ENCODE measurements around the gene LPIN2.
"Not testable (repeated sequence)": the region's sequence is repeated elsewhere in the genome, so short reads cannot be mapped to it uniquely, and the experiment has no call there.

Gene LPIN2

GRCh38 chr18:3044931-3045698 lies 32.2 kb upstream of the LPIN2 start:
- peak; percentile 17 for DNase-seq

DNA sequence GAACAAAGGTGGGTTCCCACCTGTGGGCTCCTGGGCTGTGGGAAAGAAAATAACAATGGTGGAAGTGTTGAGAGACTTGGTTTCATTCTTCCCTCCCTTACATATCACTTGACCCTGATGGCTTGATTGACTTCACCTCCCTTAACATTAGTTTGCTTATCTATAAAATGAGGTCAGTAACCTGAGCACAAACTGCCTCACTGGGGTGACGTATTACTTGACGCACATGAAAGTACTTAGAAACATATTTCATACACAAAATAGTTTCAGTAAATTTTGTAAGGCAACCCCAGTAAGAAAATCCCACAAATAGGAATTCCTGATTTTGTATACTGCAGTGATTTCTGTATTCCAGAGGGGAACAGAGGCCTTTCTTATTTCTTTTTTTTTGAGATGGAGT lies 29.4 kb upstream of the LPIN2 start:
- no peak for DNase-seq

GRCh38 chr18:3041843-3042242 lies 28.9 kb upstream of the LPIN2 start:
- DNase-seq: no peak

DNA sequence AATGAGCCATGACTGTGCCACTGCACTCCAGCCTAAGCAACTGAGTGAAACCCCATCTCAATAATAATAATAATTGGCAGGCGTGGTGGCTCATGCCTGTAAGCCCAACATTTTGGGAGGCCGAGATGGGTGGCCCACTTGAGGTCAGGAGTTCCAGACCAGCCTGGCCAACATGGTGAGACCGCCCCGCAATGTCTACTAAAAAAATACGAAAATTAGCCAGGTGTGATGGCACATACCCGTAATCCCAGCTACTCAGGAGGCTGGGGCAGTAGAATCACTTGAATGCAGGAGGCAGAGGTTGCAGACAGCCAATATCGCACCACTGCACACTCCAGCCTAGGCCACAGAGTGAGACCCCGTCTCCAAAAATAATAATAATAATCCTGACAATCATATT lies 27.9 kb upstream of the LPIN2 start:
- DNase-seq: no peak

DNA sequence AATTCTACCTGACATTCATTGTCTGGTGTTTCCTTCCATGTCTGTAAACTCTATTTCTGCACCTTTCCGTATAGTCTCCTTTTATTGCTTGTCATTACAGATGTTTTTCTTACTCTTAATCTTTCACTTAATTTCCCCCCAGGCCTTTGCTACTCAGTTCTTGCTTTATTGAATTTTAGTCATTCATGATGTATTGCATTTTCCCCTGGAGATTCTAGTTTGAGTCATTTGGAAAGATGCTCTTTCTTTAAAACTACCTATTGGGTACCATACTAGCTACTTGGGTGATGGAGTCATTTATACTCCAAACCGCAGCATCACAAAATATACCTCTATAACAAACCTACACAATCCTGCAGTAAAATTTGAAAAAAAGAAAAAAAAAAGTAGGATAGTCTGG lies 27.2 kb upstream of the LPIN2 start:
- no peak for DNase-seq

DNA sequence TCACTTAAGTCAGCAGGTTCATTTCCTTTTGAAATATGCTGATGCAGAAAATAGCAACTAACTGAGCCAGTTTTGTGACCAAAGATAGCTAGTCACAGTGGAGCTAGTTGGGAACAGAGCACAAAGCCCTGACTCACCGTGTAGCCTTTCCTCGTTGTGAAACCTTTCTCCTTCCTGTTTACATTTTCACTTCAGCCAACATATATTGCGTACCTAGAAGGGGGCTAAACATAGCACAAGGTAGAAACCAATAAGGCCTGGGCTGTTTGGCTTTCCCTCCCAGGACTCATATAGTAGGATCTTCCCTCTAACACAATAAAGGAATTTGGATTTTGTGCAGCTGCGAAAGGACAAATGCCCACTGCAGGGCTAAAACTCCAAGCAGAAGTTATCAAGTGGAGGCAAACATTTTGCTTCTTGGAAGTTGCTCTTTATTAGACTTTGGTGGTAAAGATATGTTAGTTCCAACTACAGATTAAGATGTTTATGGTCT lies 24.5 kb upstream of the LPIN2 start:
- peak; percentile 35 for DNase-seq

DNA sequence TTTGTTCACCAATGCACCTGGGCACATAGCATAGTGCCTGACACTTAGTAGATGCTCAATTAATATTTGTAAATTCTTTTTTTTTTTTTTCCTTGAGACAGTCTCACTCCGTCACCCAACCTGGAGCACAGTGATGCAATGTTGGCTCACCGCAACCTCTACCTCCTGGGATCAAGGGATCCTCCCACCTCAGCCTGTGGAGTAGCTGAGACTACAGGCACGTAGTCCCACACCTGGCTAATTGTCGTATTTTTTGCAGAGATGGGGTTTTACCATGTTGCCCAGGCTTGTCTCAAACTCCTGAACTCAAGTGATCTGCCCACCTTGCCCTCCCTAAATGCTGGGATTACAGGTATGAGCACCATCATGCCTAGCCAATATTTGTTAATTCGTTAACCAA lies 23.2 kb upstream of the LPIN2 start:
- DNase-seq: peak; percentile 63

DNA sequence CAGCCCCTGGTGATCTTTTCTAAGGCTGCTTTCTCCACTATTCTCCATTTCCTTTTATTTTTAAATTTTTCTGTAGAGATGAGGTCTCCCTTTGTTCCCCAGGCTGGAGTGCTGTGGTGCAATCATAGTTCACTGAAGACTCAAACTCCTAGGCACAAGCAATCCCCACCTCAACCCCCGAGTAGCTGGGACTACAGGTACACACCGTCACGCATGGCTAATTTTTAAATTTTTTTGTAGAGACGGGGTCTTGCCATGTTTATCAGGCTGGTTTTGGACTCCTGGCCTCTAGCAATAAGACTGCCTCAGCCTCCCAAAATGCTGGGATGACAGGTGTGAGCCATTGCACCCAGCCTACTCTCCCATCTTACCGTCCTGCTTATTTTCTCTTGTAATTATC lies 22.7 kb upstream of the LPIN2 start:
- no peak for DNase-seq

DNA sequence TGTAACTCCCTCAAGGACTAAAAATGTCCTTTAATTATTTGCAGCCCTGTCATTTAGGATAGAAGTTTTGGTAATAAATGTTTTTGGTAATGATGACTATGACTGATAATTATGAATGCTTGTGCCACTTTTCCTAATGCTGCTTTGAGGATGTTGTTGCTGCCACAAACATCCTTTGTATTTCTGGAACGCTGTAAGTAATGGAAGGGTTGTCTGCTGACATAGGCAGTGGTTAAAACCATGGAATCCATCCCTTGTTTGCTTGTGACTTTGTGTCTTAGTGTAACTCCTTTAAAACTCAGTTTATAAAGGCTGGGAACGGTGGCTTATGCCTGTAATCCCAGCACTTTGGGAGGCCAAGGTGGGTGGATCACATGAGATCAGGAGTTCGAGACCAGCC lies 19.8 kb upstream of the LPIN2 start:
- DNase-seq: no peak

DNA sequence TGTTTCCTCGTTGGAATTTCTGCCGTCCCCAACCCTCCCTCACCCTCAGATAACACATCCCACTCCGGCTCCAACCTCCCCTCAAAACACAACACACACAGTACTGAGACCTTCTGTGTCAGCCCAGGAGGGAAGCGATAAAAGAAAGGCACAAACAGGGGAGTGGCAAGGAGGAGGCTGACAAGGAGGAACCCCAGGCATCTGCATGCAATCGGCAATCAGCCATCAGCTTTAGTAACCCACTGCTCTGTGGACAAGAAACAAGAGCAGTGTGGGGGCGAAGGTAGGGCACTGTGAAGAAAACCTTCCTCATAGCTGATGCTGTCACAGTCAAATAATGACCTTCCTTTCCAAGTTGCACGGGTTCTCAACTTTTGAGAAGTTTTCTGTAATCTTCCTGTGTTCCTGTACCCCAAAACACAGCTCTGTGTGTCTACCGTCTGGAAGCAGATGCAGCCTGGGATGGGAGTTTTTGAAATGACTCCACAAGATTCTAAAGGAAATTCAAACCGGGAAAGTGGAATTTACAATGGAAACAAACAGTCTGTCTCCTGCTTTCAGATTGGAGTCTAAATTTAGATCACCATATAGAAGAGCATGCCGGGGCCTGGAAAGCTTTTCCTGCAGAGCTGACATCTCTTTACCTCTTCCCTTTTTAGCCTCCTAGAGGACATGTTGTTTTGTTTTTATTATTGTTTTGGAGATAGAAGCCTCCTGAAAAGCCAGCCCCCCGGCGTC lies 16.4 kb upstream of the LPIN2 start:
- DNase-seq: no peak

- DNase-seq: not testable (repeated sequence)
These were observed 15.2 kb upstream of the LPIN2 start for GRCh38 chr18:3028115-3028514.

GRCh38 chr18:3027370-3027891 lies 14.5 kb upstream of the LPIN2 start:
- DNase-seq: no peak

DNA sequence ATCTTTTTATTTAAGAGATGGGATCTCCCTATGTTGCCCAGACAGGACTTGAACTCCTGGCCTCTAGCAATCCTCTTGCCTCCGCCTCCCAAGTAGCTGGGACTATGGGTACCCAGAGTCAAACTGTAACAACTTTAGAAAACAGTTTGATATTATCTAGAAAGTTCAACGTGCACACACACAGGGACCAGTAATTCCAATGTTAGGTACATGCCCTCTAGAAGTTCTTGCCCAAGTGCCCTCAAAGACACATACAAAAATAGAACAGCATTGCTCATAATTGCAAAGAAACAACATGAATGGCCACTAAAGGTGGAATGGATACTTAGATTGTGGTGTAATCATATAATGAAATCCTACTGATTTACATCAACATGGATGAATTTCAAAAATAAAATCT lies 12.6 kb upstream of the LPIN2 start:
- DNase-seq: no peak

GRCh38 chr18:3023603-3024002 lies 10.7 kb upstream of the LPIN2 start:
- not testable (repeated sequence) for DNase-seq

- no peak for DNase-seq
These were observed 3.8 kb upstream of the LPIN2 start for GRCh38 chr18:3016585-3017297.

DNA sequence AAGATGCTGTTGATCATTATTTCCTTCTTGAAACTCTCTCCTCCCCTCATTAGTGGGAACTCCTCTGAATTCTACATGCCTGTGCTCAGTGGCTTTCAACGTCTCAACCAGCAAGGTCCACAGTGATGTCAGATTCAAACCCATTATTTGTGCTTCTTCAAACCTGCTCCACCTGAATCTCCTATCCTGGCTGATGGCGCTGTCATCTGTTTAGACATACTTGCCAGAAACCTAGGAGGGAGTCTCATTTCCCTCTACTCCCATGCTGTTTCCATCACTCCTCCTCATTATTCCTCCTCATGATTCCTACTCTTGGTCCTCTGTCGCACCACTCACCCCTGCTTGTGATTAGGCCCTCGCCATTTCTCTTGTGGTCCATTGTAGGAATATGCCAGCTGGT lies 2.9 kb upstream of the LPIN2 start:
- DNase-seq: peak; percentile 9

- DNase-seq: no peak
These were observed 2.3 kb upstream of the LPIN2 start for GRCh38 chr18:3015204-3015592.

DNA sequence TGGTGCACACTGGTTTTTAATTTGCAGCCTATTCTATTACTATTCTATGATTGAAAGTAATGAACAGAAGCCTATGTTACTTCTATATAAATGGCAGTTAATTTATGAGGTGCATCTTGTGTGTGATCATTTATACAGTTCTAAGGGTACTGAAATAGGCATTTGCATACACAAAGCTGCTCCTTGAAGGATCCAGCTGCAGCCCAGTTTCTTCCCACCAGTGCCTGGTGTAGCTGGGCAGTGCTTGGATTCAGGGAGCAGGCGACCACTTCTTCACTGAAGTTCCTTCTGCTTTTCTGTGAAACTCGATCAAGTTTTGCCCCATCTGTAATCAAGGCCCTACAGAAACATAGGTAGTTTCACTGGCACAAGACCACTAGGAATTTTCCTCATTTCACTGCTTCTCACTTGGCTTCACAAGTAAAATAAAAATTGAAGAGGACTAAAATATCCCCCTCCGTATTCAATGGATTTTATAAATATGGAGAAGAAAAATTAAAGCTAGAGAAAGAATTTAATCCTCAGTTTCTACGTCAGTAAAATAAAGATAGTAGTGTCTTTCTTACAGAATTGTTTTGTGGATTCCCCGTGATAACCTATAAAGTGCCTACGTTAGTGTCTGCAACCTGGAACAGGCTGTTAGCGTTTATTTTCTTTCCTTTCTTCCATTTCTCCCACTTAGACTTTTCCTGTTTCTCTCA lies 1.7 kb upstream of the LPIN2 start:
- DNase-seq: no peak

DNA sequence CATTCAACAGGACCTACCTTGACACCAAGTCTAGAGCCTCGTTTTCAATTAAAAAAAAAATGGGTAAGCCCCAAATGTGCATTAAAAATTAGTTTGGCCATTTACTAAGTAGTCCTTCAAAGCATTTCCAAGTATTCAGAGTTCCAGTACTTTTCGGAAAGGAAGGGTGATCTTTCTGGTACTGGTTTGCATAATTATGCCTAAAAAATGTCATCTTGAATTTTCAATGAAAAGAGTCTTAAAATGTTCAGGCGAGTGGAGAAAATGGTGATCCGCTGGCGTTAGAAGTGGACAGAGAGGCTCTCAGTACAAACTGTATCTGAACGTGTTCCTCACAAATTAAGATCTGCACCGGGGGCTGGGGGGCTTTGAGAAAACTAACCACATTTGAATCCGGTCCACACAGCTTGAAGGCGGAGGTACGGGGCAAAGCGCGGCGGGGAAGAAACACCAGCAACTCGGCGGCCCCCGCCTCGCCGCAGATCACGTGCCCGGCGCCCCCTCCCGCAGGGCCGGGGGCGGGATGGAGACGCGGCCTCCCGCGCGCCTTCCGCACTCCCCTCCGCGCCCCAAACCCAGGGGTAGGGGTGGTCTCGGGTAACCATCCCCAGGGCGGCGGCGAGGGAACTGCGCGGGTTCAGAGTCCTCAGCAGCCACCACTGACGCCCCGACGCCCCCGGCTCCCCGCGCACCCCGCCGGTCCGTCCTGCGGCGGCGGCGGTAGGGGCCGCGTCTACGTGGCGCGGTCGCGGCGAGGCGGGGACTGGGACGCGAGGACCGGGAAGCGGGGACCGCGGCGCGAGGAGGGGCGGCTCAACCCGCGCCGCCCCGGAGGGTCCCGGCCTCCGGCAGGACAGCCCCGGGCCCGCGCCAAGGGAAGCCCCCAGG lies 564 bp downstream of the LPIN2 start:
- DNase-seq: peak; percentile 79

GRCh38 chr18:3010086-3010485 lies 2.9 kb downstream of the LPIN2 start:
- no peak for DNase-seq

DNA sequence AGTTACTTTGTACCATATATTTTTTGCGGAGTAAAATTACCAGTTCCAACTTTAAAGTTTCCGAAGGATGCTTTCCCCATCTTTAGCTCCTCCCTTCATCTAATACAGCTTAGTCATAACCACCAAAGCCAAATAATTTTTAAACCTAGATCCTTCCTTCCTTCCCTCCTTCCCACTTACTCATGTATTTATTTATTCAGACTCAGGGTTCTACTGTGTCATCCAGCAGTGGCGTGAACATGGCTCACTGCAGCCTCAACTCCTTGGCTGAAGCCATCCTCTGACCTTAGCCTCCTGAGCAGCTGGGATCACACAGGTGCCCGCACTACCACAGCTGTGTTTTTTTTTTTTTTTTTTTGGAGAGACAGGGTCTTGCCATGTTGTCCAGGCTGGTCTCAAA lies 4.4 kb downstream of the LPIN2 start:
- DNase-seq: no peak

GRCh38 chr18:3007491-3007890 lies 5.5 kb downstream of the LPIN2 start:
- DNase-seq: no peak
